Measurements from ENCODE around the gene B3GNT4.
"Not testable (repeated sequence)": the region's sequence is repeated elsewhere in the genome, so short reads cannot be mapped to it uniquely, and the experiment has no call there.

- TF ChIP-seq SMC3 (IDR thresholded peaks at IDR 0.05; ENCODE audit: low read depth, low read length); CTCF (conservative IDR thresholded peaks at IDR 0.05; ENCODE audit: low read depth, low read length): not testable (repeated sequence)
- peak; percentile 74 for TF ChIP-seq CEBPB (IDR thresholded peaks at IDR 0.05; ENCODE audit: low read depth, low read length)
Measured at GRCh38 chr12:122176473-122176872, 27.0 kb upstream of the B3GNT4 start.

Data from IMR-90 (cell line).